PC-3 (cell line): ENCODE results near the gene CACNA1E.

Experiments used
- CTCF ChIP-seq: fragments of 300-600 bp; sonication (generic); conservative IDR thresholded peaks from 2 replicates; pipeline ENCODE4 v1.5.1; 2017; ENCODE audit warnings: antibody characterized with exemption, low read depth, mild to moderate bottlenecking, low read length
- EZH2 ChIP-seq: fragments of 300-600 bp; sonication (generic); IDR thresholded peaks from one replicate; pipeline ENCODE4 v1.6.1; 2017; ENCODE audit warnings: antibody characterized with exemption, mild to moderate bottlenecking, low read length; ENCODE audit not compliant: unreplicated experiment
- EZH2phosphoT487 ChIP-seq: fragments of 300-600 bp; sonication (generic); IDR thresholded peaks from 2 replicates; pipeline ENCODE4 v1.6.1; 2018; ENCODE audit warnings: mild to moderate bottlenecking, antibody characterized with exemption, low read length, borderline replicate concordance

- no peak for TF ChIP-seq CTCF
- no peak for TF ChIP-seq EZH2phosphoT487
- TF ChIP-seq EZH2 = no peak
Measured at GRCh38 chr1:181748013-181748412, 264.7 kb downstream of the CACNA1E start.
